Rectal smooth muscle tissue (tissue), 1 donor: ENCODE data around the gene CDC42.
"Not testable (repeated sequence)": the region's sequence is repeated elsewhere in the genome, so short reads cannot be mapped to it uniquely, and the experiment has no call there.

ENCODE experiments used
- H3K27ac ChIP-seq: one replicate; pipeline ENCODE4 v1.7.0; 2013; ENCODE audit warnings: low read depth, low read length, inconsistent platforms
- H3K27me3 ChIP-seq: one replicate; pipeline ENCODE4 v1.7.0; 2013; ENCODE audit warnings: low read length; ENCODE audit not compliant: control insufficient read depth, insufficient read depth
- H3K36me3 ChIP-seq: one replicate; pipeline ENCODE4 v1.7.0; 2013; ENCODE audit warnings: low read length; ENCODE audit not compliant: control insufficient read depth, insufficient read depth
- H3K4me1 ChIP-seq: one replicate; pipeline ENCODE4 v1.7.0; 2013; ENCODE audit warnings: low read length; ENCODE audit not compliant: control insufficient read depth, insufficient read depth
- H3K4me3 ChIP-seq: one replicate; pipeline ENCODE4 v1.7.0; 2013; ENCODE audit warnings: low read length
- H3K9ac ChIP-seq: one replicate; pipeline ENCODE4 v1.7.0; 2013; ENCODE audit warnings: low read length

CDC42 gene

GRCh38 chr1:22092026-22092768 lies 39.7 kb downstream of the CDC42 start:
- H3K4me3 ChIP-seq, H3K27ac ChIP-seq, H3K9ac ChIP-seq, H3K27me3 ChIP-seq: not testable (repeated sequence)
- H3K36me3 ChIP-seq = peaks cover 17% of the 10 kb centered on the region
- H3K4me1 ChIP-seq = peaks cover 13% of the 10 kb centered on the region

GRCh38 chr1:22093513-22093912 lies 41.0 kb downstream of the CDC42 start:
- Histone ChIP-seq H3K4me1 (peaks cover 13% of the 10 kb centered on the region), H3K4me3 (no peak overlapping the region), H3K9ac (no peak overlapping the region), H3K27ac (no peak overlapping the region), H3K27me3 (no peaks in the 10 kb centered on the region), H3K36me3 (peaks cover 13% of the 10 kb centered on the region)

- no peak overlapping the region for H3K9ac ChIP-seq
These were observed 43.5 kb downstream of the CDC42 start for GRCh38 chr1:22096036-22096435.

GRCh38 chr1:22096463-22096862 lies 44.0 kb downstream of the CDC42 start:
- no peak overlapping the region for H3K27ac ChIP-seq
- H3K27me3 ChIP-seq = no peaks in the 10 kb centered on the region
- H3K4me1 ChIP-seq = no peaks in the 10 kb centered on the region
- no peak overlapping the region for H3K4me3 ChIP-seq
- no peak overlapping the region for H3K9ac ChIP-seq
- peaks cover 21% of the 10 kb centered on the region for H3K36me3 ChIP-seq

More at GRCh38 chr1:22096036-22096435, 43.5 kb downstream of the CDC42 start:
- no peaks in the 10 kb centered on the region for H3K27me3 ChIP-seq
- peaks cover 21% of the 10 kb centered on the region for H3K36me3 ChIP-seq
- H3K4me1 ChIP-seq = no peaks in the 10 kb centered on the region
- no peak overlapping the region for H3K4me3 ChIP-seq
- H3K27ac ChIP-seq = no peak overlapping the region

- Histone ChIP-seq H3K36me3 (peaks cover 14% of the 10 kb centered on the region), H3K4me3 (no peak overlapping the region), H3K27me3 (no peaks in the 10 kb centered on the region), H3K9ac (no peak overlapping the region), H3K27ac (no peak overlapping the region), H3K4me1 (no peaks in the 10 kb centered on the region)
These were observed 46.2 kb downstream of the CDC42 start for GRCh38 chr1:22098752-22099151.

GRCh38 chr1:22100168-22100567 lies 47.7 kb downstream of the CDC42 start:
- H3K4me3 ChIP-seq = no peak overlapping the region
- no peak overlapping the region for H3K9ac ChIP-seq
- H3K36me3 ChIP-seq = peaks cover 14% of the 10 kb centered on the region
- no peaks in the 10 kb centered on the region for H3K27me3 ChIP-seq
- H3K27ac ChIP-seq = no peak overlapping the region
- no peaks in the 10 kb centered on the region for H3K4me1 ChIP-seq

- H3K36me3 ChIP-seq = peaks cover 12% of the 10 kb centered on the region
- H3K27ac ChIP-seq = no peak overlapping the region
- no peak overlapping the region for H3K4me3 ChIP-seq
- H3K9ac ChIP-seq = no peak overlapping the region
- no peaks in the 10 kb centered on the region for H3K4me1 ChIP-seq
- H3K27me3 ChIP-seq = no peaks in the 10 kb centered on the region
These were observed 48.7 kb downstream of the CDC42 start for GRCh38 chr1:22101199-22101598.

GRCh38 chr1:22101995-22102394 lies 49.5 kb downstream of the CDC42 start:
- Histone ChIP-seq H3K27ac (no peak overlapping the region), H3K27me3 (no peaks in the 10 kb centered on the region), H3K4me1 (no peaks in the 10 kb centered on the region), H3K9ac (no peak overlapping the region), H3K36me3 (peaks cover 8% of the 10 kb centered on the region), H3K4me3 (no peak overlapping the region)

GRCh38 chr1:22102746-22103145 lies 50.2 kb downstream of the CDC42 start:
- H3K36me3 ChIP-seq = peaks cover 8% of the 10 kb centered on the region
- no peak overlapping the region for H3K9ac ChIP-seq
- no peaks in the 10 kb centered on the region for H3K27me3 ChIP-seq
- peaks cover under 1% of the 10 kb centered on the region for H3K4me1 ChIP-seq
- no peak overlapping the region for H3K4me3 ChIP-seq
- no peak overlapping the region for H3K27ac ChIP-seq

- peaks cover 11% of the 10 kb centered on the region for H3K4me1 ChIP-seq
- H3K36me3 ChIP-seq = peaks cover 4% of the 10 kb centered on the region
- H3K27me3 ChIP-seq = no peaks in the 10 kb centered on the region
- H3K27ac ChIP-seq = no peak overlapping the region
- H3K9ac ChIP-seq = no peak overlapping the region
- no peak overlapping the region for H3K4me3 ChIP-seq
These were observed 51.6 kb downstream of the CDC42 start for GRCh38 chr1:22104094-22104493.

- Histone ChIP-seq H3K4me1 (peaks cover 13% of the 10 kb centered on the region), H3K27ac (no peak overlapping the region), H3K9ac (no peak overlapping the region), H3K36me3 (peaks cover 4% of the 10 kb centered on the region), H3K27me3 (no peaks in the 10 kb centered on the region), H3K4me3 (no peak overlapping the region)
These were observed 52.4 kb downstream of the CDC42 start for GRCh38 chr1:22104865-22105437.

- H3K27me3 ChIP-seq = no peaks in the 10 kb centered on the region
- no peaks in the 10 kb centered on the region for H3K36me3 ChIP-seq
- no peak overlapping the region for H3K27ac ChIP-seq
- H3K9ac ChIP-seq = no peak overlapping the region
- H3K4me1 ChIP-seq = peaks cover 13% of the 10 kb centered on the region
- H3K4me3 ChIP-seq = no peak overlapping the region
These were observed 53.2 kb downstream of the CDC42 start for GRCh38 chr1:22105611-22106207.
